ENCODE measurements around the gene OFD1. TPM values are rescaled to one million over a fixed set of nuclear protein-coding genes. Genes with fewer than 3 reads are reported as not detected.

Gene OFD1
- total RNA-seq, 4 donors from 2014 or later = 12.7 to 26.1 (median 20.6) TPM

- 76 to 84% methylated on average over 3 of the region's 3 CpGs for WGBS, 2 donors
Measured at GRCh38 chrX:13748486-13748885, 13.9 kb downstream of the OFD1 start.

GRCh38 chrX:13750204-13750603 lies 15.7 kb downstream of the OFD1 start:
- DNase-seq = no peak
- H3K4me1 ChIP-seq = no peaks in the 10 kb centered on the region
- peaks cover 0 to 68% (median 6%) of the 10 kb centered on the region in 3 donors for H3K36me3 ChIP-seq
- intact Hi-C loops (cut with DNase I) = loop anchor here (10.0 kb wide), 1 partner anchor 285 kb away; no protein-coding TSS in a partner anchor
- no peak overlapping the region for H3K4me3 ChIP-seq
- H3K27ac ChIP-seq = no peak overlapping the region
- no peaks in the 10 kb centered on the region for H3K27me3 ChIP-seq
- no peak for TF ChIP-seq POLR2A (IDR thresholded peaks at IDR 0.05)
- TF ChIP-seq, protein P1, sequence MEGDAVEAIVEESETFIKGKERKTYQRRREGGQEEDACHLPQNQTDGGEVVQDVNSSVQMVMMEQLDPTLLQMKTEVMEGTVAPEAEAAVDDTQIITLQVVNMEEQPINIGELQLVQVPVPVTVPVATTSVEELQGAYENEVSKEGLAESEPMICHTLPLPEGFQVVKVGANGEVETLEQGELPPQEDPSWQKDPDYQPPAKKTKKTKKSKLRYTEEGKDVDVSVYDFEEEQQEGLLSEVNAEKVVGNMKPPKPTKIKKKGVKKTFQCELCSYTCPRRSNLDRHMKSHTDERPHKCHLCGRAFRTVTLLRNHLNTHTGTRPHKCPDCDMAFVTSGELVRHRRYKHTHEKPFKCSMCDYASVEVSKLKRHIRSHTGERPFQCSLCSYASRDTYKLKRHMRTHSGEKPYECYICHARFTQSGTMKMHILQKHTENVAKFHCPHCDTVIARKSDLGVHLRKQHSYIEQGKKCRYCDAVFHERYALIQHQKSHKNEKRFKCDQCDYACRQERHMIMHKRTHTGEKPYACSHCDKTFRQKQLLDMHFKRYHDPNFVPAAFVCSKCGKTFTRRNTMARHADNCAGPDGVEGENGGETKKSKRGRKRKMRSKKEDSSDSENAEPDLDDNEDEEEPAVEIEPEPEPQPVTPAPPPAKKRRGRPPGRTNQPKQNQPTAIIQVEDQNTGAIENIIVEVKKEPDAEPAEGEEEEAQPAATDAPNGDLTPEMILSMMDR (IDR thresholded peaks at IDR 0.05) = peak; percentile 45 to 65 (median 60)
- no peaks in the 10 kb centered on the region for H3K9me3 ChIP-seq

More at GRCh38 chrX:13748486-13748885, 13.9 kb downstream of the OFD1 start:
- DNase-seq = no peak
- Histone ChIP-seq H3K4me1 (no peaks in the 10 kb centered on the region), H3K36me3 (peaks cover 0 to 66% (median 6%) of the 10 kb centered on the region in 3 donors), H3K27ac (no peak overlapping the region), H3K27me3 (no peaks in the 10 kb centered on the region), H3K9me3 (no peaks in the 10 kb centered on the region), H3K4me3 (no peak overlapping the region)
- intact Hi-C loops (cut with DNase I) = no loop called here
- TF ChIP-seq POLR2A (IDR thresholded peaks at IDR 0.05) = no peak
- TF ChIP-seq, protein P1 (IDR thresholded peaks at IDR 0.05) = no peak

DNA sequence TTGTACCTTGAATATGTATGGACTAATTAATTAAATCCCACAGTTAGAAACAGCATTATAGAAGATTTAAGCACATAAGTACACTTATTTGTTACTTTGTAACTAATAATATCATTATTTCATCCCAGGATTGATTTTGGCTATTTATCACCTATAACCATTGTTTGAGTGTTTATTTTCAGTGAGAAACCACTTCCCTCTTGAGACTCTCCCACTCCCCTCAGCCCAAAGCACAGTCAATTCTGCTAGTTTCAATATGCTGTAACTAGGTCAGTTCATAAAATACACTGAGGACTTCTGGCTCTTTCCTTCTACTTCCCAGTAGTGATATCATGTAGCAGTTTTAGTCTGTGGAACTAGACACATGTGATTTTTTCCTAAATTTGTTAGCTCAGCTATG lies 16.3 kb downstream of the OFD1 start:
- no peak for DNase-seq
- H3K4me1 ChIP-seq = no peaks in the 10 kb centered on the region
- TF ChIP-seq, protein P1 (IDR thresholded peaks at IDR 0.05) = no peak
- TF ChIP-seq POLR2A (IDR thresholded peaks at IDR 0.05) = no peak
- intact Hi-C loops (cut with DNase I) = loop anchor here (10.0 kb wide), 1 partner anchor 284 kb away; no protein-coding TSS in a partner anchor
- H3K9me3 ChIP-seq = no peaks in the 10 kb centered on the region
- H3K27me3 ChIP-seq = no peaks in the 10 kb centered on the region
- no peak overlapping the region for H3K4me3 ChIP-seq
- H3K36me3 ChIP-seq = peaks cover 0 to 66% (median 6%) of the 10 kb centered on the region in 3 donors
- H3K27ac ChIP-seq = no peak overlapping the region

DNA sequence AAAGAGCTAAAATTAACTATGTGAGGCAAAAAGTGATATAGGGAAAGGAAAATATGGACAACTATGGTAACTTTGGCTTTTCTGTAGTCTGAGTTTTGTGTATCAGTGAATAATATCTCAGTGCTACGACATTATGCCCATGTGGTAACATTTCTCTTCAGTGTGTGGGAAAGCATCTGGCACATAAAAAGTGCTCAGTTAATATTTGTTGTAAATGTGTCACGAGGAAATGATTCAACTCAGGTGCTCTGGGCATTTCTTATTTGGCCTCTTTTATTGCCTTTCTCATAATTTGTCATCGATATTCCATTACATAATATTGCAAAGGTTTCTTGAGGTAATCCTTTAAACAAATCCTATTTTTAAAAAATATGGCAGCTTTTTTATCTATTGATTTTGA lies 17.6 kb downstream of the OFD1 start:
- intact Hi-C loops (cut with DNase I) = loop anchor here (10.0 kb wide), 1 partner anchor 283 kb away; no protein-coding TSS in a partner anchor
- Histone ChIP-seq H3K36me3 (peaks cover 0 to 66% (median 6%) of the 10 kb centered on the region in 3 donors), H3K9me3 (no peaks in the 10 kb centered on the region), H3K4me3 (no peak overlapping the region), H3K4me1 (no peaks in the 10 kb centered on the region), H3K27me3 (no peaks in the 10 kb centered on the region), H3K27ac (no peak overlapping the region)
- TF ChIP-seq, protein P1 (IDR thresholded peaks at IDR 0.05) = no peak
- no peak for TF ChIP-seq POLR2A (IDR thresholded peaks at IDR 0.05)
- no peak for DNase-seq
- WGBS, 2 donors = 48 to 69% methylated on average over 3 of the region's 3 CpGs

GRCh38 chrX:13752646-13753045 lies 18.1 kb downstream of the OFD1 start:
- H3K4me3 ChIP-seq = no peak overlapping the region
- H3K4me1 ChIP-seq = no peaks in the 10 kb centered on the region
- DNase-seq = no peak
- intact Hi-C loops (cut with DNase I) = loop anchor here (10.0 kb wide), 1 partner anchor 282 kb away; no protein-coding TSS in a partner anchor
- TF ChIP-seq, protein P1 (IDR thresholded peaks at IDR 0.05) = no peak
- no peak for TF ChIP-seq POLR2A (IDR thresholded peaks at IDR 0.05)
- 53% methylated on average over 3 of the region's 3 CpGs; no CpG with 5 or more reads in 1 of the 2 donors for WGBS, 2 donors
- no peaks in the 10 kb centered on the region for H3K9me3 ChIP-seq
- H3K27me3 ChIP-seq = no peaks in the 10 kb centered on the region
- peaks cover 0 to 66% (median 6%) of the 10 kb centered on the region in 3 donors for H3K36me3 ChIP-seq
- H3K27ac ChIP-seq = no peak overlapping the region

Measured in esophagus squamous epithelium (tissue), 5 donors.